Measurements from ENCODE around the gene CACNA1S.

CACNA1S gene

GRCh38 chr1:201038186-201038876 lies 73.9 kb downstream of the CACNA1S start:
- no peak for DNase-seq (ENCODE audit: low read depth in 2 of 2, low spot score in 1 of 2)

GRCh38 chr1:201036188-201036842 lies 75.9 kb downstream of the CACNA1S start:
- no peak for DNase-seq (ENCODE audit: low read depth in 2 of 2, low spot score in 1 of 2)

GRCh38 chr1:201034671-201035070 lies 77.6 kb downstream of the CACNA1S start:
- no peak for DNase-seq (ENCODE audit: low read depth in 2 of 2, low spot score in 1 of 2)

DNA sequence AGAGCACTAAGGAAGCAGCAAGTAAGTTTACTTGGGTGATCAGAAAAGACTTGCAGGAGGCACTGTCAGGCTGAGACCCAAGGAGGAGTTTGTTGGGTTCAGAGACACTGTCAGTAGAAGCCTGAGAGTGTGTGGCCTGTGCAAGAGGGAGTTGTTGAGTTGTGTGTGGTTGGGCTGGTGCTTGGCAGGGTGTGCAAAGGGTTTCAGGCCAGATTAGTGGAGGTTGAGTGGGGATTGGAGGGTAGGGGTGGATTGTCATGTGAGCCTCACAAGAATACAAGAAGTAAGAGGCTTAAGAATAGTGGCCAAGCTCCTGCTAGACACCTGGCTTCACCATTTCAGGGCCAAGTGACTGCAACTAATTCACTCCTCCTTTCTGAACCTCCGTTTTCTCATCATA lies 79.8 kb downstream of the CACNA1S start:
- DNase-seq (ENCODE audit: low read depth in 2 of 2, low spot score in 1 of 2), result no peak

DNA sequence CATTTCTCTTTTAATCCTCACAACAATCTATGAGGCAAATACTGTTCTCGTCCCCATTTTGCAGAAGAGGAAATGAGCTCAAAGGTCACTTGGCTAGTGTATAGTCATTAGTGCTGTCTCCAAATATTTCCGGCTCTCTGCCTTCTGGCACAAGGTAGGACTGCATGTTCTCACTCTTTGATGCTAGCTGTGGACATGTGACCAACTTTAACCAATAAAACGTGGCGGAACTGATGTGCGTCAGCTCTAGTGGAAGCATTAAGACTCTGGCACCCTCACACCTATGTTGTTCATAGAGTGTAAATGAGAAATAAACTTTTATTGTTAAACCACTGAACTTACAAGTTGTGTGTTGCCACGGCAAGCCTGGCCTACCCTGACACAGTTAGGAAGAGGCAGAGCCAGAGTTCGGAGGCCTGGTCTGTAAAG lies 83.8 kb downstream of the CACNA1S start:
- no peak for DNase-seq (ENCODE audit: low read depth in 2 of 2, low spot score in 1 of 2)

DNA sequence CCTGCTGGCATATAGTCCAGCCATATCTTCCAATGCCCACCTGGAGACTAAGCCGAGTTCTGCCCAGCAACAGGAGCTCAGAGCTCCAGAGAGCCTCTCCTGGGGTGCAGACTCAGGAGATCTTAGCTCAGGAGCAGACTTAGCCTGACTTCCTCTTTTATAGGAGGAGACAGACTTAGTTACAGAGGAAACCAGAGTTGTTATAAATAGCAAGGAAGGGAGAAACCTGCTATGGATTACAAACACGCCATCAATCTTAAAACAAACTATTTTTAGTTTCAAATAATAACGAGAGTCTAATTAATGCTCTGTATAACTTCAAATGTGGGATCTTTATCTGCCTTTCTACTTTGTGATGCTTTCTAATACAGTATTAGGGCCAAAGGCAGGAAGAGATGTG lies 85.4 kb downstream of the CACNA1S start:
- DNase-seq (ENCODE audit: low read depth in 2 of 2, low spot score in 1 of 2), result no peak

DNA sequence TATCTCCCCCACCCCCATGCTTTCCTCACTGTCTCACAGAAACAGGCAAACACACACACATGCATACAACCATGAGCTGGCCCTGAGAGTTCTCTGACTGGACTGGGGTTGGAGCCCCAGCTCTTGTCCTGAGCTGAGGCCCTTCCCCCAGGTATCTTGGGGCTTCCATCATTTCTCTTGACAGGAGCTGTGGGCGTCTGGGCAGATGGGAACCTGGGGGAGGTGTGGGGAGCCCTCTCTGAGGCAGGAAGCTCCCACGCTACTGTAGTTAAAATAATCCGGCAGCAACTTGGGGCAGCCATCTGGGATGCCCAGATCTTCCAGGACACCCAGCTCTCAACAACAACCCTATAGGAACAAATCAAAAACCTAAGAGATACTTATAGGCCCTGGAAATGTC lies 86.0 kb downstream of the CACNA1S start:
- no peak for DNase-seq (ENCODE audit: low read depth in 2 of 2, low spot score in 1 of 2)

DNA sequence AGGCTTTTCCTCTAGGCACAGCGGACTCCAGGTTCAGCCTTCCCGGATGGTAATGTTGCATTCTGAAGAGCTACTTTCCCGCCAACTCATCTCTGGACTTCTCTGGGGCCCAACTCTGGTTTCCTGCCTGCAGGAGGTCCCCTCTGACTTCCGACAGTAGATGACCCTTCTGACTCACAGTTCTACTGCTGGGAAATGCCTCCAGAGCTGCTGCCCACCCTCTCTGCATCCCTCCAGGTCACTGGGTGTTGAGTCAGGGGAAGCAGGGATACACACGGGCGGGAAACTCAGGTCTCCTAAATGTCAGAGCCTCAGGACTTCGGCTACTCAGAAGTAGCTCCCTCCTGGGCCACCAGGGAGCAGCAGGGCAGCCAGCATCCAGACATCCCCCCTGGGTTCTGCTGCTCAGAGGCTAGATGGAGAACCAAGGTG lies 86.6 kb downstream of the CACNA1S start:
- no peak for DNase-seq (ENCODE audit: low read depth in 2 of 2, low spot score in 1 of 2)

- DNase-seq (ENCODE audit: low read depth in 2 of 2, low spot score in 1 of 2), result no peak
These were observed 87.6 kb downstream of the CACNA1S start for GRCh38 chr1:201024625-201024998.

GRCh38 chr1:201023920-201024624 lies 88.2 kb downstream of the CACNA1S start:
- no peak for DNase-seq (ENCODE audit: low read depth in 2 of 2, low spot score in 1 of 2)

GRCh38 chr1:201023517-201023902 lies 88.7 kb downstream of the CACNA1S start, which contains the start of gene KIF21B:
Gene KIF21B (minus strand): TSS chr1:201023714. CDS start chr1:201023383, 331 bp downstream.
- peak; percentile 78 to 83 for DNase-seq (ENCODE audit: low read depth in 2 of 2, low spot score in 1 of 2)

DNA sequence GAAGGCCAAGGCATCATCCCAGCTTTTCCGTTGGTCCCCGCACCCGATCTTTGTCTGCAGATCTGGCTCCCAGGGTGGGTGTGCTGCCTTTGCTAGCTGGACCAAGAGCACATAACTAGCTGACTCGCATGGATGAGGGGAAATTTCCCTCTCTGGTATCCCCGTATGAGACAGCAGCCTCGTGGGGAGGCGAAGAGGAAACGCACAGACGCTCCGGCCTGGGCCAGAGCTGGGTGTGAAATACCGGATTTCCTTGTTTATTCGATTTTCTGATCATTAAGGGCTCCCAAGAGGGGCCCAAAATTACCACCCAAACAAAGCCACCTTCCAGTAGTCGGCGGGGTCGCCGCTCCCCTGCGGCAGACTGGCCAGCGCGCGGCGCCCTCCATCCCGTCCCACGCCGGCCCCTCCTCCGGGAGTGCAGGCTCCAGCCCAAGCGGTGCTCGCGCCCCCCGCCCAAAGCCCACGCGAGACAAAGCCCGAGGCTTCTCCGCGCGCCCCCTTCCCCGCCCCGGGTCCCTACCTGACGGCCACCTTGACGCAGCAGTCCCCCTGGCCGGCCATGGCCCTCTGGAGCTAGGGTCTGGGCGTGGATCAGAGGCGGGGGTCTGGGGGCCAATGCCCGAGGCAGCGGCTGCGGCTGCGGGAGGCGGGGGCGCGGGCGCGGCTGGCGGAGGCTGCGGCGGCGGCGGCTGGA lies 89.3 kb downstream of the CACNA1S start:
- DNase-seq (ENCODE audit: low read depth in 2 of 2, low spot score in 1 of 2), result no peak

GRCh38 chr1:201022493-201022819 lies 89.8 kb downstream of the CACNA1S start:
- DNase-seq (ENCODE audit: low read depth in 2 of 2, low spot score in 1 of 2), result no peak

DNA sequence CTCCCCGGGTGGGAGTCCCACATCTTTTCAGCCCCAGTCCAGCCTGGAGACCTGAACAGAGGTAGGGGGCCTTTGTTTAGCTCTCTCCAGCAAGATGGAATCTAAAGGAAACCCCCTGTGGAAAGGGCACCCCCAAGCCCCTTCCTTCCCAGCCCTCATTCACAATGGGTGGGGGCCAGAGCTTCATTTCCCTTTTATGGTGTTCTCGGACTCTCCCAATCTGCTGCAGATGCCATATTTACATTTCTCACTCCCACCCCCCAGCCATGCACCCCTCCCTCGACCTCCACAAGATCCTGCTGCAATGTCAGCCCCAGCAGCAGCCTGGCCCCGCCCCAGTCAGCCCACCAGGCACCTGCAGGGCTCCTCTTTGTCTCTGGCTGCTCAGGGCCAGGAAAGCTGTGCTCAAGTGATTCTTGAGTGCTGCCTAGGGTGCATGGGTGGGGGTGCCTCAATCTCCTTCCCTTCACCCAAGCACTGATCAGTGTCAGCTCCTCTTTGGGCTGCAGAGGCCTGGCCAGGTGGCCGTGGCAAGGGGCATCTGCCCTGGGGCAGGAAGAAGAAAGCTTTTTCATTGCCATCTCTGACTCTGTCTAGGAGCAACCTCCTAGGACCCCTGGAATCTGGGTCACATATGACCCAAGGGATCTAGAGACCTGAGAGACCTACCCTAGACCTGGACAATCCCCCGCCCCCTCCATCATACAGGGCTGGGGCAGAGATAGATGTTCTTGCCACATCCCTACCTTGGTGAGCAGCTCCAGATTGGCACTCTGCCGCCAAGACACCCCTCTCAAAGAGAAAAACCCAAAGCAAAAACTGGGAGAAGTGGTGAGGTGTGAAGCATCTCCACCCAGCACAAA lies 90.4 kb downstream of the CACNA1S start:
- no peak for DNase-seq (ENCODE audit: low read depth in 2 of 2, low spot score in 1 of 2)

DNA sequence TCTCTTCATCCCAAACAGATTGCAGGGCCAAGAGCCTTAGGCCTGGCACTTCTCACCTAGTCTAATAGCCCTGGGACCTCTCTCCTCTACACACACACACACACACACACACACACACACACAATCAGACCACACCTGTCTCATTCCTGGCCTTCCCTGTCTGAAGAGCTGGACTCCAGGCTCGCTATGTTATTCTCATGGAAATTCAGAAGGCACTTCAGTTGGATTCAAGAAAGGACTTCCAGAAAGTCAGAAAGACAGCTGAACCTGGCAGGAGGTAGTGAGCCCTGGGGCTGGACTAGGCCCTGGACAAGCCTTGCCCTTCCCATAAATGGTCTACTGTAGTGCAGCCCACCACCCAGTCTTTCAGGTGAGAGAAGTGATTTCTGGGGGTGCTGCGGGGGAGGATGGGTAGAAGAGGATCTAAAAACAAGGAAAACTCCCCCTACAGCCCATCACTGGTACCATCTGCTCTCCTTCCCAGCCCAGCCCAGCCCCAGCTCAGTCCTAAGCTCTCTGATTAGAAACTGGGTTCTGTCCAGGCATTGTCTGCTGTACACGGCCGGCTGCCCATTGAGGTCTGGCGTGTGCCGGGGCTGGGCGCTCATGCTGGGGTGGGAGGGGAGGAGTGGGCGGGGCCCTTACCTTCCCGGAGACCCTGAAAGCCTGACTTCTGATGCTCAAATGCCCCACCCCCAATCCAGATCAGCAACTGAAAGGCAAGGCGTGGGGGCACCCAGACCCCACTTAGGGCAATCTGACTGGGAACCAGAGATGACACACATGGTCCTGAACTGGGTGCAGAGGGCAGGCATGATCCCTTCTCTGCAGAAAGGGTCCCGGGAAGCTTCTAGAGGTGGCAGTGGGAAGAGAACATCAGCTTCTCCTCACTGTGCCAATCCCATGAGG lies 91.3 kb downstream of the CACNA1S start:
- no peak for DNase-seq (ENCODE audit: low read depth in 2 of 2, low spot score in 1 of 2)

GRCh38 chr1:201020040-201020591 lies 92.1 kb downstream of the CACNA1S start:
- no peak for DNase-seq (ENCODE audit: low read depth in 2 of 2, low spot score in 1 of 2)

- peak; percentile 65 to 76 for DNase-seq (ENCODE audit: low read depth in 2 of 2, low spot score in 1 of 2)
These were observed 92.8 kb downstream of the CACNA1S start for GRCh38 chr1:201019321-201019977.

DNA sequence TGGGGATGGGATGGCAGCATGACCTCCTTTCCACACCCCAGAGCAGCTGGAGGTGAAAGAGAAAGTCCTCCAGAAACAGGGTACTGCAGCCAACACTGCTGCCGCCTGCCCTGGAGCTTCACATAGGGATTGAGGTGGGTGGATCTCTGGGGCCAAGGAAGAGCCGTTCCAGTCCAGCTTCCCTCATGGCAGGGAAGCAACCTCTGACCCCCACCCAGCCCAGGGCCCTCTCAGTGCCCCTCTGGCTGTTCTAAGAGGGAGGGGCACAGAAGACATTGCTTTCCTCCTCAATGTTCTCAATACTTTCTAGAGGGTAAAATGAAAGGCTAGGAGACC lies 94.4 kb downstream of the CACNA1S start:
- DNase-seq (ENCODE audit: low read depth in 2 of 2, low spot score in 1 of 2), result no peak

All from stimulated activated CD8-positive, alpha-beta memory T cell treated with anti-CD3 and anti-CD28 coated beads, Interleukin-4, amount 100 ng/mL, for 1 hour (primary cell).